Natural killer cell treated with Interleukin-12 subunit alpha and Interleukin-12 subunit beta and Interleukin-15 and Interleukin-18, amount 100 ng/mL, for 72 hours (primary cell): ENCODE results near the gene PVRIG. TPM values are rescaled to one million over a fixed set of nuclear protein-coding genes. Genes with fewer than 3 reads are reported as not detected.
A peak's percentile ranks its signal among the peaks of the same experiment; 100 is the strongest.
"Not testable (repeated sequence)": the region's sequence is repeated elsewhere in the genome, so short reads cannot be mapped to it uniquely, and the experiment has no call there.

Source experiments
- ATAC-seq, 2 donors: fragments of 150-1000 bp; cut with Tn5 transposase in 1 of 2; sonication (Bioruptor Pico), chemical (Tn5 transposase) in 1 of 2; 2 replicates each; pipeline ENCODE4 v1.10.0; 2021
- DNase-seq: peaks from one replicate; pipeline ENCODE4 v3.0.0; 2022; ENCODE audit warnings: low spot score
- H3K27ac Mint-ChIP-seq, 2 donors: 1 replicate in 1 of 2; 2 replicates in 1 of 2; pipeline ENCODE4 v1.8.0; 2022; ENCODE audit warnings: mixed read lengths in 2 of 2, mild to moderate bottlenecking in 1 of 2, moderate library complexity in 1 of 2
- H3K27me3 Mint-ChIP-seq, 2 donors: 1 replicate in 1 of 2; 2 replicates in 1 of 2; pipeline ENCODE4 v1.8.0; 2022; ENCODE audit warnings: mixed read lengths in 2 of 2
- H3K36me3 Mint-ChIP-seq: one replicate; pipeline ENCODE4 v1.8.0; 2022; ENCODE audit warnings: mixed read lengths
- H3K4me1 Mint-ChIP-seq, 2 donors: 1 replicate in 1 of 2; 2 replicates in 1 of 2; pipeline ENCODE4 v1.8.0; 2022; ENCODE audit warnings: low read depth in 2 of 2, mixed read lengths in 2 of 2, mild to moderate bottlenecking in 1 of 2
- H3K4me3 Mint-ChIP-seq: one replicate; pipeline ENCODE4 v1.8.0; 2022; ENCODE audit warnings: mixed read lengths
- H3K9me3 Mint-ChIP-seq: 2 replicates; pipeline ENCODE4 v1.8.0; 2022; ENCODE audit warnings: mixed read lengths
- total RNA-seq, 2 donors: library from RNA; stranded (reverse); gene quantifications; one replicate each; pipeline ENCODE4 v1.2.3, GENCODE V29; 2022

Gene PVRIG
- total RNA-seq, result 10 to 100 TPM; 32.2 to 43.9 TPM

DNA sequence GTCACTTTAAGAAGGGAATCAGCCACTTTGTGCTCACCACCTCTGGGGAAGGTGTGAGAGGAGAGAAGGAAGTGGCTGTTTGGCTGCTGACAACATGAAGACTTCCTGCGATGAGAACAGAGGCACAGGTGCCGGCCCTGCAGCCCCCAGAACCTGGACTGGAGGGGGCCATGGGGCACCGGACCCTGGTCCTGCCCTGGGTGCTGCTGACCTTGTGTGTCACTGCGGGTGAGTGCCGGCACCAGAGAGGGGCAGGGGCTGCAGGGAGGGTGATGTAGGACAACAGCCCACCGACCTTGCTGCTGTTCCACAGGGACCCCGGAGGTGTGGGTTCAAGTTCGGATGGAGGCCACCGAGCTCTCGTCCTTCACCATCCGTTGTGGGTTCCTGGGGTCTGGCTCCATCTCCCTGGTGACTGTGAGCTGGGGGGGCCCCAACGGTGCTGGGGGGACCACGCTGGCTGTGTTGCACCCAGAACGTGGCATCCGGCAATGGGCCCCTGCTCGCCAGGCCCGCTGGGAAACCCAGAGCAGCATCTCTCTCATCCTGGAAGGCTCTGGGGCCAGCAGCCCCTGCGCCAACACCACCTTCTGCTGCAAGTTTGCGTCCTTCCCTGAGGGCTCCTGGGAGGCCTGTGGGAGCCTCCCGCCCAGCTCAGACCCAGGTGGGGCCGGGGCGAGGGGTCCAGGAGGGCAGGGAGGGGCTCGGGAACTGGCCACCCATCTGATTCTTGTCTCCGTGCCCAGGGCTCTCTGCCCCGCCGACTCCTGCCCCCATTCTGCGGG, at the start of gene PVRIG:
Gene PVRIG (plus strand): TSS at position 149 of the 785 bp plus-strand sequence. CDS start 22 bp downstream, at position 171.
- H3K36me3 Mint-ChIP-seq, H3K27me3 Mint-ChIP-seq, H3K9me3 Mint-ChIP-seq, DNase-seq: not testable (repeated sequence)
- Mint-ChIP-seq H3K4me3 (peak within 1 kb of the TSS; percentile 96), H3K27ac (peak within 1 kb of the TSS; percentile 98 to 99), H3K4me1 (peaks cover 46 to 58% of the 10 kb centered on the region in 2 donors)
- ATAC-seq, result peak; percentile 15 to 59

DNA sequence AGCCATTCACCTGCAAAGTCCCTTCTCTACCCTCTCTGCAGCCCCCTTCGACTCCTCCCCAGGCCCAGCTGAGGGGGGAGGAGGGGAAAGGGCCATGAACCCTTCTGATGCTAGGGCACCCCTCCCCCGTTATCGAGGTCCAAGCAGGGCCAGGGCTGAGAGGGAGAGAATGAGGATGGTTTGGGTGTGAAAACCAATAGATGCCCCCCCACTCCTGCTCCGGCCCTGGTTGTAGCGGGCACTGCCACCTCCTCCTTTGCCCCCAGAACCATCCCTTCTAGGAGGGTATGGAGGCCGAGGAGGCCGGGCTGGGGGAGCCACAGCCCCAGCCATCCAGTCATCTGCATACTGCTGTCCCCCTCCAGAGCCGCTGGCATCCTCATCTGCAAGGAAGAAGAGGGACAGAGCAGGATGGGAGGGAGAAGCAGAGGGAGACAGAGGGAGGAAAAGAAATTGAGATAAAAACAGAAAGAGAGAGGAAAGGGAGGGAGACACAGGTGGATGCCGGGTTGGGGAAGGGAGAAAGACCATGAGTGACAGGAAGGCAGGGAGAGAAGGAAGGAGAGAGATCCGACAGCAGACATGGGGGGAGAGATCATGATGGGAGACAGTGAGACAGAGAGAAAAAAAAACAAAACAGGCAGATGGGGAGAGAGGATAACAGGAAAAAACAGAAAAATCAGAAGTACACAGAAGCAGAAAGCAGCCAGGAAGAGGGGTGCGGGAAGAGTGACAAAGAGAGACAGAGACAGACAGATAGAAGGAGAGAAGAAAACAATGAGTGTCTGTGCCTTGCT, 49.5 kb upstream of the PVRIG start:
- no peaks in the 10 kb centered on the region for H3K9me3 Mint-ChIP-seq
- ATAC-seq (no peak), DNase-seq (no peak)
- H3K4me1 Mint-ChIP-seq, result peaks cover 24 to 43% of the 10 kb centered on the region in 2 donors
- no peaks in the 10 kb centered on the region for H3K36me3 Mint-ChIP-seq
- peak overlapping the region; percentile 71 for H3K4me3 Mint-ChIP-seq
- peak overlapping the region in 1 of 2 donors; percentile 1 for H3K27ac Mint-ChIP-seq
- H3K27me3 Mint-ChIP-seq, result peaks cover 38 to 55% of the 10 kb centered on the region in 2 donors

DNA sequence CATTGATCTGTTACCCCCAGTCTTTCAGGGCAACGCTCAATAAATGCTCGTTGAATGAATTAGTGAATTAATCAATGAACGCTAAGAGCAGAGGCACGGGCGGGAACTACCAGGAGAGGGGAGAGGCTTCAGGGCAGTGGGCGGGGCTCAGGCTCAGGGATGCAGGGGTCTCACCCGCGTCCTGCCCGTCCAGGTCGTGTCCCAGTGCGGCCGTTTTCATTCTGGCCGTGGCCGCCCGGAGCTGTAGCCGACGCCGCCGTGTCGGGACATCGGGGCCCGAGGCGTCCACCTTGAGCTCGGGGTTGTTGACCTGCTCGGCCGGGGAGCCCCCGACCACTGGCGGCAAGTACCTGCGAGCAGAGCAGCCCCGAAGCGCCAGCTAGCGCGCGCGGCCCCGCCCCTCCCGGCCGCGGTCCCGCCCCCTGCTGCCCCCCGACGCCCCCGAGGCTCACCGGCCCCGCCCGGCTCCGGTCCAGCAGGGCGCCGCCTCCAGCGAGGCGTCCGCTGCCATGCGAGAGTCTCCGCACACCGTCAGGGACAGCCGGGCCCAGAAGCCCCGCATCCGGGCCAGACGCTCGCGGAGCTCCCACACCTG, 48.6 kb upstream of the PVRIG start:
- ATAC-seq (peak; percentile 72 to 78), DNase-seq (no peak)
- no peaks in the 10 kb centered on the region for H3K9me3 Mint-ChIP-seq
- peaks cover 24 to 43% of the 10 kb centered on the region in 2 donors for H3K4me1 Mint-ChIP-seq
- no peak overlapping the region for H3K27ac Mint-ChIP-seq
- peak overlapping the region; percentile 71 for H3K4me3 Mint-ChIP-seq
- H3K27me3 Mint-ChIP-seq, result peaks cover 35 to 46% of the 10 kb centered on the region in 2 donors
- no peaks in the 10 kb centered on the region for H3K36me3 Mint-ChIP-seq

DNA sequence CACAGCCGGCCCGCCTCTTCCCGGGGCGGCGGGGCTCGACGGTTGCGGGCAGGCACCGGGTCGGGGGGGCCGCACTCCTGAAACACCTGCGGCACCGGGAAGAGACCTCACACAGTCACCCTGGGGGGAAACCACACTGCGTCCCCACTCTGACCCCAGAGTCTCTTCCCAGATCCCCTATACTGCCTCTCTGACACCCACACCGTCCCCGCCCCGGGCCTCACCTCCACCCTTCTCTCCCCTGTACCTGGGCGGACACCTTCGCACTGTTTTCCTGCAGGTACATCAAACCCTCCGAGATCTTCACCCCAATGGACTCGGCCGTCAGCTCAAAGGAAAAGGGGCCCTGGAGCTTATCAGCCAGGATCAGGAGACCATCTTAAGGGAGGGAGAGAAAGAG, 47.9 kb upstream of the PVRIG start:
- ATAC-seq (no peak), DNase-seq (no peak)
- Mint-ChIP-seq H3K4me1 (peaks cover 30 to 44% of the 10 kb centered on the region in 2 donors), H3K4me3 (peak overlapping the region; percentile 64), H3K36me3 (no peaks in the 10 kb centered on the region), H3K27me3 (peaks cover 29 to 40% of the 10 kb centered on the region in 2 donors), H3K27ac (no peak overlapping the region), H3K9me3 (no peaks in the 10 kb centered on the region)

DNA sequence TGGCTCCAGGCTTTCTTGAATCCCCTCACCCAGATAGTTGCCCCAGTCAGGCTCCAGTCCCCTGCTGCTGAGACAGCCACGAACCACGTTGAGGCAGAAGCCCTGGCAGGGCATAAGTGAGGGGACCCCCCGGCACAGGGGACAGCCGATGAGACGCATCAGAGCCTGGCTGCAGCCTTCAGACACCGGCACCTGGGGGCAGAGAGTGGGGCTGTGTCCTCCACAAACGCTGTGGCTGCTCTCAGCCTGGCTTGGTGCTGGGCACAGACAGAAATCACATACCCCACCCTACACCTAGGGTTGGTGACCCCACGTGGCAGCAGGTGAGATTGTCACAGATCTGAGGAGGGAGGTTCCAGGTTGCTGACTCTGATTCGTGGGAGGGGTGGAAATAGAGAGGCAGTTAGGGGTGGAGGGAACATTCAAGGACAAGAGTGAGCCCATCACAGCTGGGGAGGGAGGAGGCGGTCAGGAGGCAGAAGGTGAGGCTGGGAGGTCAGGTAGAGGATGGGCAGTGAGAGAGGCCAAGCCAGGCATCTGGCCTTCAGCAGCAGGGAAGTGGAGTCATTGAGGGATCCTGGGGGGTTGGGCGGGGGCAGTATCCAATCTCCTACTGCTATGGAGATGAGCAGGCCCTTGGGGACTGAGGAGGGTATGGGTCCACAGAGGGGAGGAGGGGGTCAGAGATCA, 45.8 kb upstream of the PVRIG start:
- H3K4me1 Mint-ChIP-seq, result peaks cover 19 to 28% of the 10 kb centered on the region in 2 donors
- no peaks in the 10 kb centered on the region for H3K36me3 Mint-ChIP-seq
- peaks cover 10 to 18% of the 10 kb centered on the region in 2 donors for H3K27me3 Mint-ChIP-seq
- no peak overlapping the region for H3K27ac Mint-ChIP-seq
- H3K4me3 Mint-ChIP-seq, result no peak overlapping the region
- no peak for ATAC-seq
- no peaks in the 10 kb centered on the region for H3K9me3 Mint-ChIP-seq
- DNase-seq, result no peak

DNA sequence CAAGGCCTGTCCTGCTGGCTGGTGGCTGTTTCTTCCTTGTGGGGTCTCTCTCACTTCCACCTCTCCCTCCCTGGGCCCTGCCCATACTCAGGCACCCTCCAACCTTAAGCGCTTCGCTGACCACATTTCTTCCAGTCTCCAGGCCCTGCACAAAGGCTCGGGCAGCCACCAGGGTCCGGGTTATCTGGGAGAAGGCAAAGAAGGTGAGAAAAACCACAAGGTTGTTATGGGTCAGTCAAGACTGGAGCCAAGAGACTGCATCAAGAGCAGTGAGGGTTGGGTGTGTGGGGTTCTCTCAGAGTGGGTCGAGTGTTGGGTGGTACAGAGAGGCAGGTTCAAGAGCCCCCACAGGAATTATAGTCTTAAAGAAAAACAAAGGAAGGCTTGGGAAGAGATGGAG, 45.2 kb upstream of the PVRIG start:
- H3K4me3 Mint-ChIP-seq, result no peak overlapping the region
- peaks cover 19 to 28% of the 10 kb centered on the region in 2 donors for H3K4me1 Mint-ChIP-seq
- peak overlapping the region in 1 of 2 donors; percentile 22 for H3K27ac Mint-ChIP-seq
- no peaks in the 10 kb centered on the region for H3K36me3 Mint-ChIP-seq
- H3K27me3 Mint-ChIP-seq, result peaks cover 10 to 18% of the 10 kb centered on the region in 2 donors
- DNase-seq (no peak), ATAC-seq (no peak)
- H3K9me3 Mint-ChIP-seq, result no peaks in the 10 kb centered on the region

DNA sequence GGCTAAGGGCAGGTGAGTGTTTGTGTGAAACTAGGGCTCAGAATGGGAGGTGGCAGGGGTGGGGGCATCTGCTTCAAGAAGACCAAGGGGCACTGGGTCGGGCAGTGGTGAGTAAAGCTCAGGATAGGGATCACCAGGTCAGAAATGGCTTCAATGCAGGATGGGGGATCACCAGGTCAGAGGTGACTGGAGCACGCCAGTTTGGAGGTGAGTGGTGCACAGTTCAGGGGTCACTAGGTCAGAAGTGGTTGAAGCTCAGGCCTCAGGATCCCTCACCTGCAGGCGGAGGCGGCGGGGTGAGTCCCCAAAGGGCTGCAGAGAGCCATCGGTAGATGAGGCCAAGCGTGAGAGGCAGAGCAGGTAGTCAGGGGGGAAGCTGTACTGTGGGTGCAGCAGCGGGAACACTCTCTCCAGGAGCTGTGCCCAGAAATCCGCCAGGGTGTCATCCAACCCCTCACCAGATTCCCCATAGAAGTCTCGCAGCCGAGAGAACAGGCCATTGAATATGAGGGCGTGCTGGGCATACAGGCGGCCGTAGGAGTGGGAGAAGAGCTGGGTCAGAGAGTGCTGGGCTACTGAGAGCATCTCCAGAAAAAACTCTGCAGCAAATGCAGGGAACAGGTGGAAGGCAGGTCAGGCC, 44.3 kb upstream of the PVRIG start:
- Mint-ChIP-seq H3K9me3 (peaks cover 1% of the 10 kb centered on the region), H3K27ac (no peak overlapping the region), H3K4me1 (peaks cover 19 to 28% of the 10 kb centered on the region in 2 donors), H3K4me3 (peak overlapping the region; percentile 10), H3K27me3 (peaks cover 9 to 13% of the 10 kb centered on the region in 2 donors), H3K36me3 (no peaks in the 10 kb centered on the region)
- ATAC-seq (no peak), DNase-seq (no peak)

DNA sequence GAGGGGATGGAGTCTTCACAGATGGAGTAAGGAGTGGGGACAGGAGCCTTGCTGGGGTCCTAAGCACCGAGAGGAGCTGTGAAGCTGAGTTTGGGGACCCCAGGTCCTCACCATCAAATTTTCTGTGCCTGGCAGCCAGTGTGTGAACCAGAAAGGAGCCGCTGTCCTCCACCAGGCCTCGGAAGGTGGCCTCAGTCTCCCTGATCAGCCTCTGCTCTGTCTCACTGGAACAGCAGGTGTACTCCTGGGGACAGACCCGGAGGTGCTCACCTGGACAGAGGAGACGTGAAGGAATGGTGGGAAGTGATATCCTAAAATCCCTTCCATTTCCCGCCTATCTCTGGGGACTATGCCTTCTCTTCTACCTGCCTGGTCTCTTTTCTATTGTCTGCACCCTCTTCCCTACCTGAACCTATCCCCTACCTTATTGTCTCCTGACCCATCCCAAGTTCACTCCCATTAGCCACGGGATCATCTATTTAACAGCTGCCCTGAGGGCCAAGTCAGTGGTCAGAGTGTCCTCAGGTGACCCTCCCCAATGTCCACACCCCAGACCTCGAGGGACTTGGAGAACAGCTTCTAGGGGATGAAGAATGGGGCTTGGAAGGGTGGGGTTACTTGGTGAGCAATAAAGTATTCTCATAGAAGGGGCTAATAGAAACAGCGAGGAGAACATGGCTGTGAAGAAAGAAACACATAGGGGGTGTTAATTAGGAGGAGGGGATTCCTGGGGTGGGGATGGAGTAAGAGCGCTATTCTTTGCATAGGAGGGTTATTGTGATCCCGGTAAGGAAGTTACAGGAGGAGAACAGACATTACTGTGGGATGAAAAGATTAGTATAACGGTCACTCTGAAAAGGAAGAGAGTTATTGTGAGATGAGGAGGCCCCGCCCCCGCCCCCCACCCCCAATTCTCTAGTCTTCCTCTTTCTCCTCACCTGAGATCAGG, 43.4 kb upstream of the PVRIG start:
- peaks cover 5 to 7% of the 10 kb centered on the region in 2 donors for H3K27me3 Mint-ChIP-seq
- DNase-seq (no peak), ATAC-seq (no peak)
- H3K4me1 Mint-ChIP-seq, result peaks cover 24 to 28% of the 10 kb centered on the region in 2 donors
- H3K36me3 Mint-ChIP-seq, result no peaks in the 10 kb centered on the region
- H3K4me3 Mint-ChIP-seq, result peak overlapping the region; percentile 45
- peak overlapping the region in 1 of 2 donors; percentile 52 for H3K27ac Mint-ChIP-seq
- peaks cover 3% of the 10 kb centered on the region for H3K9me3 Mint-ChIP-seq

DNA sequence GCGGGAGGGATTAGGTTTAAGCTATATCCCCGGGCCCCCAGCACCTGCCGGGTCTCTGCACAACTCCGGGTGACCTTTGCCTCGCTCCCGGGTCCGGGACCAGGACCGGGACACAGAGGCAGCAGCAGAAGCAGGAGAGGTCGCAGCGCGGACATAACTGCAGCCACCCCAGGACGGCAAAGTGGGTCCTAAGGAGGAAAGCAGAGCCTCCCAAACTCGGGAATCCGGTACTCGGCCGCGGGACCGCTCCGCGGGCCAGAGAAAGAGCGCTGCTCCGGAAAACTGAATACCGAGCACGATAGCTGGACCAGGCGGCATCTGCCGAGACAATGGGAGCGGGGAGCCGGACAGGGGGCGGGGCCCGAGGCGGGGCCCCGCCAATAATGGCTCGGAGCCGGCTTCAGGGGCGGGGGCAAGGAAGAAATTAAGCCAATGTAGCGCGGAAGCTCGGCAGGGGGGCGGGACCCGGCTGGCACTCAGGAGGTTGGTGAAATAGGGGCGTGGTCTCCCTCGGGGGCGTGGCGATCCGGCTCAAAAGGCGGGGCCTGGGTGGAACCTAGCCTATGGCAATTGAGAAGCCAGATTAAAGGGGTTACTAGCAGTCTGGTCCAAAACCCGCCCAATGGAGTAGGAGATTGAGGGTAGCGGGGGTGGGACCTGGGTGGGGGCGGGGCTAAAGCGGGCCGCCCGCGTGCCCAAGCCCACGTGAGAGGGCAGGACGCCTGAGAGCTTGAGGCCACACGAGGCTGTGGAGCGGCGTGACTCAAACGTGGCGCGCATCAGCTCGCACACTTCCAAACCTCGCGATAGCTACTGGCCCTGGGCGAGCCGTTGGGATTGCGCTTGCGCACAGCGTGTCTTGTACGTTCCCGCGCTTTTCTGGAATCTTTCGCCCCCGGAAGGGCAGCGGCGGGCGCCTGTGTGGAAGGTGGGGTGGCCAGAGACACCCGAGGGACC, 42.4 kb upstream of the PVRIG start, which contains the start of the genes GPC2 and STAG3:
Gene GPC2 (minus strand): TSS at position 337 of the 957 bp plus-strand sequence. CDS start 182 bp downstream, at position 155.
Gene STAG3 (plus strand): TSS at position 874 of the 957 bp plus-strand sequence. CDS start 2,639 bp downstream, outside the sequence.
- peaks cover 24 to 25% of the 10 kb centered on the region in 2 donors for H3K4me1 Mint-ChIP-seq
- H3K36me3 Mint-ChIP-seq, result no peaks in the 10 kb centered on the region
- ATAC-seq (peak; percentile 93 to 95), DNase-seq (peak; percentile 96)
- peaks cover 5 to 7% of the 10 kb centered on the region in 2 donors for H3K27me3 Mint-ChIP-seq
- H3K27ac Mint-ChIP-seq, result peak within 1 kb of the TSS in 1 of 2 donors; percentile 52
- H3K9me3 Mint-ChIP-seq, result peaks cover 3% of the 10 kb centered on the region
- peak within 1 kb of the TSS; percentile 45 for H3K4me3 Mint-ChIP-seq

DNA sequence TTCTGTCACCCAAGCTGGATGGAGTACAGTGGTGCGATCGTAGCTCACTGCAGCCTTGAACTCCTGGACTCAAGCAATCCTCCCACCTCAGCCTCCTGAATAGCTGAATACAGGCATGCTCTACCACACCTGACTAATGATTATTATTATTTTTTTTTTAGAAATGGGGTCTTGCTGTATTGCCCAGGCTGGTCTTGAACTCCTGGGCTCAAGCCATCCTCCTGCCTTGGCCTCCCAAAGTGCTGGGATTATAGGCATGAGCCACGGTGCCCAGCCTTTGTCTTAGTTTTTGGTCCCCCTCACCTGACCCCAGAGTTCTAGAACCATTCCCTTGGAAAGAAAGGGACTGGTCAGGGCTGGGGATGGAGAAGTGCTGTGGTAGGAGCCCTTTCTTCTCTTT, 39.7 kb upstream of the PVRIG start:
- not testable (repeated sequence) for DNase-seq, H3K9me3 Mint-ChIP-seq, H3K27me3 Mint-ChIP-seq, H3K36me3 Mint-ChIP-seq, ATAC-seq
- Mint-ChIP-seq H3K4me1 (peaks cover 21 to 25% of the 10 kb centered on the region in 2 donors), H3K27ac (peak overlapping the region; percentile 40 to 83), H3K4me3 (peak overlapping the region; percentile 58)

DNA sequence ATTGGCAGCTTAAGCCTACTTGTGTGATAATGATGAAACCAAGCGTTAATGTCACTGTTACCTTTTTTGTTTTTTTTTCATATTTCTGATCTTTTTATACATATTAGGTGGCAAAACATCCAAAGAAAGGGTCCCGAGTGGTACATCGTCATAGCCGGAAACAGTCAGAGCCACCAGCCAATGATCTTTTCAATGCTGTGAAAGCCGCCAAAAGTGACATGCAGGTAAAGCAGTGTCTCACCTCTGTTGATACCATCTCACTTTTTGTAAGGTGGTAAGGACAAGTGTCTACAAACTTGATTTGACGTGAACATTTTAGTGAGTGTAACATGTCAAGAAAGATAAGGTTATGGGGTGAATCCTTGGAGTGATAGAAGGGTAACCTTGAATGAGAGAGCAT, 37.1 kb upstream of the PVRIG start:
- not testable (repeated sequence) for H3K9me3 Mint-ChIP-seq, ATAC-seq, H3K27ac Mint-ChIP-seq, DNase-seq, H3K27me3 Mint-ChIP-seq, H3K4me3 Mint-ChIP-seq, H3K36me3 Mint-ChIP-seq
- H3K4me1 Mint-ChIP-seq, result peaks cover 8 to 15% of the 10 kb centered on the region in 2 donors
